Liver (tissue), 9 donors: ENCODE data around the gene GGCT. TPM values are rescaled to one million over a fixed set of nuclear protein-coding genes. Genes with fewer than 3 reads are reported as not detected.

Experiments used
- DNase-seq: peaks from one replicate; pipeline ENCODE4 v3.0.0-alpha.2; 2017; ENCODE audit warnings: low spot score
- H3K27ac ChIP-seq, 2 donors: one replicate each; pipeline ENCODE4 v1.7.0; 2013; ENCODE audit warnings: inconsistent platforms in 2 of 2, low read length in 2 of 2, control low read depth in 1 of 2, low read depth in 1 of 2, mild to moderate bottlenecking in 1 of 2
- H3K27me3 ChIP-seq, 4 donors: one replicate each; pipeline versions ENCODE4 v1.6.1 to v1.7.0; 2013; ENCODE audit warnings: low read length in 3 of 4, inconsistent platforms in 1 of 4, mild to moderate bottlenecking in 1 of 4, moderate library complexity in 1 of 4; ENCODE audit not compliant: control insufficient read depth in 4 of 4, insufficient read depth in 4 of 4
- H3K36me3 ChIP-seq, 4 donors: one replicate each; pipeline versions ENCODE4 v1.6.1 to v1.7.0; 2013; ENCODE audit warnings: low read length in 3 of 4, mild to moderate bottlenecking in 3 of 4, low read depth in 1 of 4, moderate library complexity in 1 of 4; ENCODE audit not compliant: control insufficient read depth in 4 of 4, insufficient read depth in 3 of 4
- H3K4me1 ChIP-seq, 4 donors: one replicate each; pipeline versions ENCODE4 v1.6.1 to v1.7.0; 2013; ENCODE audit warnings: low read length in 3 of 4, mild to moderate bottlenecking in 3 of 4, moderate library complexity in 1 of 4; ENCODE audit not compliant: control insufficient read depth in 4 of 4, insufficient read depth in 4 of 4
- H3K4me3 ChIP-seq, 3 donors: one replicate each; pipeline versions ENCODE4 v1.6.1 to v1.7.0; 2013; ENCODE audit warnings: low read length in 3 of 3, control low read depth in 1 of 3, low read depth in 1 of 3, mild to moderate bottlenecking in 1 of 3
- H3K9ac ChIP-seq, 2 donors: one replicate each; pipeline ENCODE4 v1.7.0; 2013; ENCODE audit warnings: low read length in 2 of 2, mild to moderate bottlenecking in 2 of 2, moderate library complexity in 2 of 2, control low read depth in 1 of 2, low read depth in 1 of 2
- H3K9me3 ChIP-seq, 4 donors: one replicate each; pipeline versions ENCODE4 v1.6.1 to v1.7.0; 2013; ENCODE audit warnings: low read length in 3 of 4; ENCODE audit not compliant: control insufficient read depth in 4 of 4
- ATF3 ChIP-seq: IDR thresholded peaks from 2 replicates; pipeline ENCODE4 v1.6.1; 2016; ENCODE audit warnings: antibody characterized with exemption
- CTCF ChIP-seq: fragments of 150-350 bp; IDR thresholded peaks from 2 replicates; pipeline ENCODE4 v1.5.1; 2017; ENCODE audit warnings: improper control_type of control experiment, low read depth, low read length; ENCODE audit not compliant: missing input control
- EGR1 ChIP-seq, 2 donors: IDR thresholded peaks; 2 replicates each; pipeline ENCODE4 v1.6.1; 2016 to 2018; ENCODE audit warnings: antibody characterized with exemption in 2 of 2, low read depth in 2 of 2
- FOXA1 ChIP-seq: IDR thresholded peaks from 2 replicates; pipeline ENCODE4 v1.6.1; 2016; ENCODE audit warnings: antibody characterized with exemption
- FOXA2 ChIP-seq: IDR thresholded peaks from 2 replicates; pipeline ENCODE4 v1.6.1; 2016; ENCODE audit warnings: antibody characterized with exemption
- GABPA ChIP-seq, 2 donors: IDR thresholded peaks in 1 of 2; conservative IDR thresholded peaks in 1 of 2; 2 replicates each; pipeline ENCODE4 v1.6.1; 2016; ENCODE audit warnings: antibody characterized with exemption in 2 of 2, mild to moderate bottlenecking in 1 of 2, moderate library complexity in 1 of 2
- HNF4A ChIP-seq, 2 donors: conservative IDR thresholded peaks; 2 replicates each; pipeline ENCODE4 v1.6.1; 2016; ENCODE audit warnings: antibody characterized with exemption in 2 of 2, mild to moderate bottlenecking in 2 of 2
- JUND ChIP-seq, 2 donors: IDR thresholded peaks; 2 replicates each; pipeline ENCODE4 v1.6.1; 2016; ENCODE audit warnings: antibody characterized with exemption in 2 of 2
- MAX ChIP-seq: IDR thresholded peaks from 2 replicates; pipeline ENCODE4 v1.6.1; 2016; ENCODE audit warnings: antibody characterized with exemption
- NR2F2 ChIP-seq: IDR thresholded peaks from 2 replicates; pipeline ENCODE4 v1.6.1; 2016; ENCODE audit warnings: antibody characterized with exemption
- RAD21 ChIP-seq, 2 donors: IDR thresholded peaks; 2 replicates each; pipeline ENCODE4 v1.6.1; 2016; ENCODE audit warnings: antibody characterized with exemption in 2 of 2, mild to moderate bottlenecking in 2 of 2
- RXRA ChIP-seq, 2 donors: IDR thresholded peaks; 2 replicates each; pipeline ENCODE4 v1.6.1; 2017 to 2018; ENCODE audit warnings: antibody characterized with exemption in 2 of 2, mild to moderate bottlenecking in 1 of 2
- SP1 ChIP-seq: IDR thresholded peaks from 2 replicates; pipeline ENCODE4 v1.6.1; 2018; ENCODE audit warnings: antibody characterized with exemption, mild to moderate bottlenecking
- TAF1 ChIP-seq: conservative IDR thresholded peaks from 2 replicates; pipeline ENCODE4 v1.6.1; 2016; ENCODE audit warnings: antibody characterized with exemption, mild to moderate bottlenecking
- ZBTB33 ChIP-seq: IDR thresholded peaks from 2 replicates; pipeline ENCODE4 v1.6.1; 2016; ENCODE audit warnings: antibody characterized with exemption
- WGBS: extraction: QIAGEN DNeasy Blood & Tissue Kit; methylation state at CpG from one replicate; pipeline ENCODE4 v1.1.7; 2013; 5-methylcytosine and 5-hydroxymethylcytosine counted together
- polyA plus RNA-seq, 2 donors: library from polyadenylated mRNA; stranded (reverse) in 1 of 2; unstranded in 1 of 2; fragments of 200-250 nt in 1 of 2; fragments of >200 nt in 1 of 2; fragmentation: Nextera tagmentation in 1 of 2; extraction: Ambion mirVana in 1 of 2; gene quantifications; one replicate each; pipeline versions ENCODE4 v1.2.1 to v1.2.3, GENCODE V29; 2013 to 2015
- total RNA-seq, 2 donors: library from RNA; depleted of rRNA; stranded (reverse); fragments of >200 nt; gene quantifications; one replicate each; pipeline ENCODE4 v1.2.3, GENCODE V29; 2014
- donor health status: healthy.
- donor health status: healthy.
- donor health status: healthy.
- donor health status: healthy.
- donor health status: healthy.

The GGCT gene
- total and polyA plus RNA-seq, 4 donors = 11.0 to 22.5 (median 21.3) TPM

- Histone ChIP-seq H3K9ac (no peak overlapping the region), H3K4me1 (no peaks in the 10 kb centered on the region), H3K4me3 (no peak overlapping the region), H3K36me3 (no peaks in the 10 kb centered on the region), H3K27me3 (no peaks in the 10 kb centered on the region), H3K9me3 (no peaks in the 10 kb centered on the region), H3K27ac (no peak overlapping the region)
- no peak for DNase-seq
- 99% methylated on average over 4 of the region's 4 CpGs for WGBS
- TF ChIP-seq NR2F2 (no peak), JUND (IDR thresholded peaks at IDR 0.05) (no peak), MAX (no peak), FOXA2 (no peak), EGR1 (IDR thresholded peaks at IDR 0.05; ENCODE audit: low read depth in 2 of 2) (no peak), CTCF (no peak), TAF1 (no peak), SP1 (no peak), GABPA (IDR thresholded peaks at IDR 0.05 in 1 of 2, conservative IDR thresholded peaks at IDR 0.05 in 1 of 2) (no peak), RAD21 (IDR thresholded peaks at IDR 0.05) (no peak), HNF4A (conservative IDR thresholded peaks at IDR 0.05) (no peak), RXRA (IDR thresholded peaks at IDR 0.05) (no peak), FOXA1 (no peak)
Measured at GRCh38 chr7:30526163-30526562, 21.5 kb upstream of the GGCT start.

- H3K4me1 ChIP-seq = no peaks in the 10 kb centered on the region
- no peak overlapping the region for H3K4me3 ChIP-seq
- no peak for DNase-seq
- no peak overlapping the region for H3K9ac ChIP-seq
- 88% methylated on average over 5 of the region's 5 CpGs for WGBS
- H3K27ac ChIP-seq = no peak overlapping the region
- no peaks in the 10 kb centered on the region for H3K9me3 ChIP-seq
- no peaks in the 10 kb centered on the region for H3K36me3 ChIP-seq
- H3K27me3 ChIP-seq = no peaks in the 10 kb centered on the region
- TF ChIP-seq ZBTB33 (no peak), MAX (no peak)
Measured at GRCh38 chr7:30525429-30525828, 20.8 kb upstream of the GGCT start.

GRCh38 chr7:30524545-30524944, 19.9 kb upstream of the GGCT start:
- H3K36me3 ChIP-seq = no peaks in the 10 kb centered on the region
- H3K4me3 ChIP-seq = no peak overlapping the region
- no peak overlapping the region for H3K9ac ChIP-seq
- no peak for DNase-seq
- H3K27ac ChIP-seq = no peak overlapping the region
- H3K4me1 ChIP-seq = no peaks in the 10 kb centered on the region
- H3K27me3 ChIP-seq = no peaks in the 10 kb centered on the region
- WGBS = 19% methylated on average over 2 of the region's 2 CpGs
- TF ChIP-seq RAD21 (IDR thresholded peaks at IDR 0.05) (peak in 1 of 2 donors; percentile 14), HNF4A (conservative IDR thresholded peaks at IDR 0.05) (peak in 1 of 2 donors; percentile 17), ATF3 (no peak)
- H3K9me3 ChIP-seq = no peaks in the 10 kb centered on the region
